HUES6 (cell line): ENCODE data around the gene NFXL1.
"Not testable (repeated sequence)": the region's sequence is repeated elsewhere in the genome, so short reads cannot be mapped to it uniquely, and the experiment has no call there.

Experiments used
- H3K27ac ChIP-seq: 2 replicates; pipeline ENCODE4 v1.7.0; 2013; ENCODE audit warnings: low read depth, mild to moderate bottlenecking, low read length, inconsistent platforms
- H3K27me3 ChIP-seq: 2 replicates; pipeline ENCODE4 v1.6.1; 2013; ENCODE audit warnings: low read length; ENCODE audit not compliant: control insufficient read depth, insufficient read depth
- H3K36me3 ChIP-seq: 2 replicates; pipeline ENCODE4 v1.6.1; 2013; ENCODE audit warnings: low read length; ENCODE audit not compliant: control insufficient read depth, insufficient read depth
- H3K4me1 ChIP-seq: 2 replicates; pipeline ENCODE4 v1.6.1; 2013; ENCODE audit warnings: low read length; ENCODE audit not compliant: control insufficient read depth, insufficient read depth
- H3K4me3 ChIP-seq: 2 replicates; pipeline ENCODE4 v1.5.1; 2013; ENCODE audit warnings: low read depth, low read length
- H3K9ac ChIP-seq: one replicate; pipeline ENCODE4 v1.6.1; 2013; ENCODE audit warnings: mild to moderate bottlenecking, low read length
- H3K9me3 ChIP-seq: 2 replicates; pipeline ENCODE4 v1.6.1; 2013; ENCODE audit warnings: low read depth, low read length; ENCODE audit not compliant: control insufficient read depth, insufficient read depth

The NFXL1 gene

DNA sequence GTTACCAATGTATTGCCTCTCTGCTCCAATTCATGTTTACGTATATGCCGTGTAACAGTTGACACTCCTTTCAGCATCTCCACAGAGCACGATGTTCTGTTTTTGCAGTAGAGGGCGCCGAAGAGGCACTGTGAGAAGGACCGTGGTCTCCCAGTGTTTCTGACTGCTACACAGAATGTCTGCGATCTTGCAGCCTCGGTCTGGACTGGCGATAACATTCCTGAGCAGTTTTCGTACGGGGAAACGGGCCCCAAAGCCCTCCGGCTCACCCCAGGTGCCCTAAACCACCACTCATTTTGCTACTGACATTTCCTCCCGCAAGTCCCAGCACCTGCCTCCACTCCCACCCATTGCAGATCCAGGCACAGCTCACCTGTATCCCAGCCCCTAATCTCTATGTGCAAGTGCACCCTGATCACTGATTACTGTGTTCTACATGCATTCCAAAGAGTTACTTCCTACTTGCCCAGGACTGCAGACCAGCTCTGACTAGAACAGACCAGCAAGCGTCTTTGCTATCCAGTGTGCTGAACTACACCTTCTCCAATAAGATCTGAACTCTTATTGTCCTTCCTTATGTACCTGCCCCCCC, 12.4 kb upstream of the NFXL1 start:
- peak overlapping the region; percentile 41 for H3K4me3 ChIP-seq
- no peaks in the 10 kb centered on the region for H3K36me3 ChIP-seq

DNA sequence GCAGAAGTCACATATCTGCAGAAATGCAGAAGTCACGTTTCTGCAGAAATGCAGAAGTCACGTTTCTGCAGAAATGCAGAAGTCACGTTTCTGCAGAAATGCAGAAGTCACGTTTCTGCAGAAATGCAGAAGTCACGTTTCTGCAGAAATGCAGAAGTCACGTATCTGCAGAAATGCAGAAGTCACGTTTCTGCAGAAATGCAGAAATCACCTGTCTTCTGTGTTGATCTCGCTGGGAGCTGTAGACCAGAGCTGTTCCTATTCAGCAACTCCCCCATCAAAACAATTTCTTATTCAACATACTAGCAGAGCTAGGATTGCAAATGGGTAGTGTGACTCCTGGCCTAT, 8.9 kb upstream of the NFXL1 start:
- not testable (repeated sequence) for H3K4me3 ChIP-seq, H3K9ac ChIP-seq, H3K27ac ChIP-seq, H3K36me3 ChIP-seq, H3K9me3 ChIP-seq, H3K27me3 ChIP-seq
- H3K4me1 ChIP-seq = peaks cover 10% of the 10 kb centered on the region

More for the DNA sequence above, 12.4 kb upstream of the NFXL1 start:
- peaks cover 10% of the 10 kb centered on the region for H3K4me1 ChIP-seq
- no peaks in the 10 kb centered on the region for H3K27me3 ChIP-seq
- no peaks in the 10 kb centered on the region for H3K9me3 ChIP-seq
- no peak overlapping the region for H3K9ac ChIP-seq
- no peak overlapping the region for H3K27ac ChIP-seq

DNA sequence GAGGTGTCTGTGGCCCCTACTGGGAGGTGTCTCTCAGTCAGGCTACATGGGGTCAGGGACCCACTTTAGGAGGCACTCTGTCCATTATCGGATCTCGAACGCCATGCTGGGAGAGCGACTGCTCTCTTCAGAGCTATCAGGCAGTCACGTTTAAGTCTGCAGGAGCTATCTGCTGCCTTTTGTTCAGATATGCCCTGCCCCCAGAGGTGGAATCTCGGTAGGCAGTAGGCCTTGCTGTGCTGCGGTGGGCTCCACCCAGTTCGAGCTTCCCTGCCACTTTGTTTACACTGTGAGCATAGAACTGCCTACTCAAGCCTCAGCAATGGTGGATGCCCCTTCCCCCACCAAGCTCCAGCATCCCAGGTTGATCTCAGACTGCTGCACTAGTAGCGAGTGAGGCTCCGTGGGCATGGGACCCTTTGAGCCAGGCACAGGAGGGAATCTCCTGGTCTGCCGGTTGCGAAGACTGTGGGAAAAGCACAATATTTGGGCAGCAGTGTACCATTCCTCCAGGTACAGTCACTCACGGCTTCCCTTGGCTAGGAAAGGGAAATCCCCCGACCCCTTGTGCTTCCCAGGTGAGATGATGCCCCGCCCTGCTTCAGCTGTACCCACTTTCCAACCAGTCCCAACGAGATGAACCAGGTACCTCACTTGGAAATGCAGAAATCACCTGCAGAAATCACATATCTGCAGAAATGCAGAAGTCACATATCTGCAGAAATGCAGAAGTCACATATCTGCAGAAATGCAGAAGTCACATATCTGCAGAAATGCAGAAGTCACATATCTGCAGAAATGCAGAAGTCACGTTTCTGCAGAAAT, 8.3 kb upstream of the NFXL1 start:
- 0 out of 2 replicates have a peak overlapping the region, but pooled peaks have one; percentile 3 for H3K4me3 ChIP-seq
- not testable (repeated sequence) for H3K9me3 ChIP-seq, H3K36me3 ChIP-seq, H3K9ac ChIP-seq, H3K27me3 ChIP-seq, H3K27ac ChIP-seq
- H3K4me1 ChIP-seq = peaks cover 10% of the 10 kb centered on the region

DNA sequence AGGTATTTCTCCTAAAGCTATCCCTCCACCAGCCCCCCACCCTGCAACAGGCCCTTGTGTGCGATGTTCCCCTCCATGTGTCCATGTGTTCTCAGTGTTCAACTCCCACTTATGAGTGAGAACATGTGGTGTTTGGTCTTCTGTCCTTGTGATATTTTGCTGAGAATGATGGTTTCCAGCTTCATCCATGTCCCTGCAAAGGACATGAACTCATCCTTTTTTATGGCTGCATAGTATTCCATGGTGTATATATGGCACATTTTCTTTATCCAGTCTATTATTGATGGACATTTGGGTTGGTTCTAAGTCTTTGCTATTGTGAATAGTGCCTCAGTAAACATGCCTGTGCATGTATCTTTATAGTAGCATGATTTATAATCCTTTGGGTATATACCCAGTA, 2.8 kb upstream of the NFXL1 start:
- not testable (repeated sequence) for H3K4me3 ChIP-seq, H3K9ac ChIP-seq, H3K9me3 ChIP-seq, H3K36me3 ChIP-seq, H3K27ac ChIP-seq, H3K4me1 ChIP-seq, H3K27me3 ChIP-seq

DNA sequence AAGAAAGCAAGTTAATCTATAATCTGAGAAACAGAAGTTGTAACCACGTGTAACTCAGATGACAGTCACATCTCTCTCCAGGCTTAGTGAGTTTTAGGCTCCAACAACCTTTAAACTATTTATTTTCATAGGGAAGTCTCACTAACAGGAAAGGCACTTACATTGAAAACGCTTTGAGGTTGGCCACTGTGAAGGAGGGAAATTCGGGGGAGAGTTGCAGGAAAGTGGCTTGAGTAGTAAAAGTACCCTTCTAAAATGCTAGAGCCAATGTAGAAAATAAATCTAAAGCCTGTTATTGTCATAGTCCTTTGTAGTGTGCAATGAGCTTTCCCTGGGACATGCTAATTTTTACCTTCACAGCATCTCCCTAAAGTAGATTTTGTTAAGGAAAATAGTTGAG, 995 bp upstream of the NFXL1 start:
- peak overlapping the region; percentile 90 for H3K4me3 ChIP-seq

DNA sequence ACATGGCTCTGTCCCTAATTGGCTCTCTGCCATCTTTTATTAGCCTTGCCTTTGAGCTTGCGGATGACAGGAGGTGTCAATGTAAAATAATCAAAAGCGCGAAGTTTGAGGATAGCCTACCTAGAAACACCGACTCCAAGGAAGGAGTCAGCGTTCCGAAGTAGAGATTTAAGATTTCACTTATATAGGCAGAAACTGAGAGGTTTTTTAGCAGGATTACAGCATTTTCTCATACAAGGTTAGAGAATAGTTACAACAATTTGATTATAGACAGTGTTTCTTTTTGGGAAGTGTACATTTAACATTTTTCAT, 499 bp upstream of the NFXL1 start:
- H3K36me3 ChIP-seq = peaks cover 22% of the 10 kb centered on the region
- H3K4me1 ChIP-seq = peaks cover 4% of the 10 kb centered on the region; the same call in 1 of the 2 replicates
- no peak overlapping the region for H3K27ac ChIP-seq
- H3K4me3 ChIP-seq = peak overlapping the region; percentile 90
- no peaks in the 10 kb centered on the region for H3K9me3 ChIP-seq
- H3K9ac ChIP-seq = peak overlapping the region; percentile 7
- H3K27me3 ChIP-seq = no peaks in the 10 kb centered on the region

More for the DNA sequence above, 995 bp upstream of the NFXL1 start:
- no peaks in the 10 kb centered on the region for H3K27me3 ChIP-seq
- H3K9ac ChIP-seq = no peak overlapping the region
- H3K36me3 ChIP-seq = peaks cover 17% of the 10 kb centered on the region
- no peak overlapping the region for H3K27ac ChIP-seq
- no peaks in the 10 kb centered on the region for H3K9me3 ChIP-seq
- H3K4me1 ChIP-seq = peaks cover 4% of the 10 kb centered on the region; the same call in 1 of the 2 replicates

DNA sequence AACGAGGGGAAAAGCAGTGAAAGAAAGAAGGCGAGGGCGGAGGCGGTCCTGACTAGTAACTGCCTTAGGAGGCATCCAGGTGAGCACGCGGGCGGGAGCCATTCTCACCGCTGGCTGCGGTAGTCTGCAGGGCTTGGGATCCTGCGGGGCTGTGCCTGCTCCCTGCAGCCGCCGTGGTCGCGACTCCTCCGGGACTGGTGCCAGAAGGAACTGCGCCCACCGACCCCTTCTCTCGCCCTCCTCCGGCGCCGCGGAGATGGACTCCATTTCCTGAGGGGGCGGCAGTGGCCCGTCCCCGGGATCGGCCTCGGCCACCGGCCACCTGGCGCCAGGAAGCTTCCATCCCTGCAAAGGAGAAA, 543 bp downstream of the NFXL1 start:
- Histone ChIP-seq H3K4me3 (peak overlapping the region; percentile 90), H3K4me1 (peaks cover 4% of the 10 kb centered on the region; the same call in 1 of the 2 replicates), H3K27ac (peak overlapping the region; percentile 83; the same call in 1 of the 2 replicates), H3K9me3 (no peaks in the 10 kb centered on the region), H3K9ac (peak overlapping the region; percentile 82), H3K27me3 (no peaks in the 10 kb centered on the region), H3K36me3 (peaks cover 27% of the 10 kb centered on the region)

DNA sequence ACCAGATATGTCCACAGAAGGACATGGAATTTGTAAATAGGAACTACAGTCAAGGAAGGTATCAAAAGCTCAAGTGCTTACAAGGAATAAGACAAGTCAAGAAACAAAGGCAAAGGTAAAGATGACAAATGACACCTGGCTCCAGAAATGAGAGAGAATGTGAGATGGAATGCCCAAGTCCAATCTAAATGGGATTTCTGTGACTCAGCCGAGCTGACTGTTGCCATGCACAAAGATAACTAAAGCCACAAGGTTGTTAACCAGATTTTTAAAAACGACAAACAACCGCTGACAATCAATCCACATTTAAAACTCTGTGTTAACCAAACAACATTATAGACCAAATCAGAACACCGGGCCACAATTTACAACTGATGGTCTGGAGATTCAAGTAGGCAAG, 1.1 kb downstream of the NFXL1 start:
- peaks cover 4% of the 10 kb centered on the region; the same call in 1 of the 2 replicates for H3K4me1 ChIP-seq
- peaks cover 30% of the 10 kb centered on the region for H3K36me3 ChIP-seq
- H3K27ac ChIP-seq = peak overlapping the region; percentile 83; the same call in 1 of the 2 replicates
- H3K27me3 ChIP-seq = no peaks in the 10 kb centered on the region
- H3K9ac ChIP-seq = peak overlapping the region; percentile 82
- H3K9me3 ChIP-seq = no peaks in the 10 kb centered on the region
- H3K4me3 ChIP-seq = peak overlapping the region; percentile 90

DNA sequence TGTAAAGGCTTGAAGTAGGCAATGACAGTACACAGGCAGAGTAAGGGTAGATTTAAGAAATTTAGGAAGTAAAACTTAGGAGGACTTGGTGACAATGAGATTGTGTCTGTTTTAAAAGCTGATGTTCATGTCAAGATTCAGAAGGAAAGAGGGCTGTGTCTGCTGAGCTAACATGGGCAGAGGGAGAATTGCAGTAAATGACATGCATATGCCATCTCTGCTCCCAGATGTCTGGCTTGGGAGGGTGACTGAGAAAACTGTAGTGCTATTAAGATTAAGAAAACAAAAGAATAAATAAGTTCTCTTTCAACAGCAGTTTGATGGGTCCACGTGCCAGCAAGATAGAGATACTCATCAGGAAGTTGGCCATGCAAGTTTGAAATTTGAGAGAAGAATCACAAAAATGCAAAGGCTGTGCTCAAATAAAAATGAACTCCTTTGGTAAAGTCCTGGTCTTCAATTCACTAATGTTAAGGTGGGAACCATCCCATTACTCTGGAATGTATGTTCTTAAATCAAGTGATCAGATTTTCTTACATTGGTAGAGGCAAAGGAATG, 7.2 kb downstream of the NFXL1 start:
- Histone ChIP-seq H3K27me3 (no peaks in the 10 kb centered on the region), H3K36me3 (peaks cover 81% of the 10 kb centered on the region), H3K9ac (no peak overlapping the region), H3K9me3 (no peaks in the 10 kb centered on the region), H3K4me3 (no peak overlapping the region), H3K27ac (no peak overlapping the region), H3K4me1 (no peaks in the 10 kb centered on the region; the same call in none of the 2 replicates)

DNA sequence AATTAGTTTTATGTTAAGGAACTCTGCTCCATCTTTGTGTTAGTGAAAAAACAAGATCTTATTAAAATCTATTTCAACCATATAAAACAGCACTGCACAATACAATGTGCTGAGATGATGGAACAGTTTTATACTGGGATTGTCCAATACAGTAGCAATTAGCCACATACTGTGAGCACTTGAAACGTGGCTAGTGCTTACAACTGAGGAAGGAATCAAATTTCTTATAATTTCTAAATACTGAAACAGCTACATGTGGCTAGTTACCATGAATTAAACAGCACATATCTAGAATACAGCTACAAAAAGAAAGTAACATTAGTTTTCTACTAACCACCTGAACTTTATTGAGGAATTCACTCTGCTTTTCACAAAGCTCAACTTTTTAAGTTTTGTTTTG, 14.7 kb downstream of the NFXL1 start:
- Histone ChIP-seq H3K9ac (no peak overlapping the region), H3K4me3 (no peak overlapping the region), H3K4me1 (no peaks in the 10 kb centered on the region), H3K9me3 (no peaks in the 10 kb centered on the region), H3K27me3 (no peaks in the 10 kb centered on the region), H3K27ac (no peak overlapping the region), H3K36me3 (peaks cover 93% of the 10 kb centered on the region)

DNA sequence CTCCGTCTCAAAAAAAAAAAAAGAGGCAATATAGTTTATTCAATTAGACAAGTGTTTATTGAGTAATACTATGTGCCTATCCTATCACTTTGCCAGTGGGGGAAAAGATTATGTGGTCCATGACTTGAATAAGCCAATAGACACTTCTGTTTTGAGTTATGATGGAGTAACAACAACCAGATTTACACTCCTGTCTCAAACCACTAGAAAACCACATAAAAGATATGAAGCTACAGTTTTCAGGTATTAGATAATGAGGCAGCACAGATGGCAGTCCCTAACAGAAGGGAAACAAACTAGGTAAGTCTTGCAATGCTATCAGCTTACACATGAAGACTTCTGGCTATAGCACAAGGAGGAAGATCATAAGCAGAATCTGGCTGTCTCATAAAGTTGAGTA, 22.5 kb downstream of the NFXL1 start:
- Histone ChIP-seq H3K27me3 (no peaks in the 10 kb centered on the region), H3K36me3 (peaks cover 97% of the 10 kb centered on the region), H3K4me3 (no peak overlapping the region), H3K4me1 (no peaks in the 10 kb centered on the region), H3K9me3 (no peaks in the 10 kb centered on the region), H3K9ac (no peak overlapping the region), H3K27ac (no peak overlapping the region)
